Measurements from ENCODE around the gene CAB39. TPM values are rescaled to one million over a fixed set of nuclear protein-coding genes. Genes with fewer than 3 reads are reported as not detected.
A peak's percentile ranks its signal among the peaks of the same experiment; 100 is the strongest.
"Not testable (repeated sequence)": the region's sequence is repeated elsewhere in the genome, so short reads cannot be mapped to it uniquely, and the experiment has no call there.

Gene CAB39
- polyA plus RNA-seq, 6 donors from 2014 or later = 28.6 to 53.0 (median 43.6) TPM

GRCh38 chr2:230706966-230707365 is 5.7 kb upstream of the CAB39 start:
- no peak for ATAC-seq (ENCODE audit: low read depth in 2 of 2)
- H3K4me3 Mint-ChIP-seq = no peak overlapping the region
- no peak for DNase-seq
- H3K27ac Mint-ChIP-seq = peak overlapping the region in 2 of 6 donors; percentile 40 to 54
- peaks cover 10 to 22% (median 13%) of the 10 kb centered on the region in 3 donors for H3K4me1 Mint-ChIP-seq
- no peaks in the 10 kb centered on the region for H3K27me3 Mint-ChIP-seq
- peaks cover 0 to 15% (median 8%) of the 10 kb centered on the region in 7 donors for H3K9me3 Mint-ChIP-seq
- no peaks in the 10 kb centered on the region for H3K36me3 Mint-ChIP-seq

GRCh38 chr2:230708204-230708603 is 4.4 kb upstream of the CAB39 start:
- DNase-seq (no peak), ATAC-seq (ENCODE audit: low read depth in 2 of 2) (no peak)
- H3K4me1 Mint-ChIP-seq = peaks cover 10 to 22% (median 18%) of the 10 kb centered on the region in 3 donors
- peaks cover 0 to 6% (median under 1%) of the 10 kb centered on the region in 7 donors for H3K9me3 Mint-ChIP-seq
- H3K4me3 Mint-ChIP-seq = peak overlapping the region in 1 of 8 donors; percentile 31
- H3K27me3 Mint-ChIP-seq = no peaks in the 10 kb centered on the region
- H3K36me3 Mint-ChIP-seq = no peaks in the 10 kb centered on the region
- peak overlapping the region in 3 of 6 donors; percentile 8 to 58 (median 27) for H3K27ac Mint-ChIP-seq

DNA sequence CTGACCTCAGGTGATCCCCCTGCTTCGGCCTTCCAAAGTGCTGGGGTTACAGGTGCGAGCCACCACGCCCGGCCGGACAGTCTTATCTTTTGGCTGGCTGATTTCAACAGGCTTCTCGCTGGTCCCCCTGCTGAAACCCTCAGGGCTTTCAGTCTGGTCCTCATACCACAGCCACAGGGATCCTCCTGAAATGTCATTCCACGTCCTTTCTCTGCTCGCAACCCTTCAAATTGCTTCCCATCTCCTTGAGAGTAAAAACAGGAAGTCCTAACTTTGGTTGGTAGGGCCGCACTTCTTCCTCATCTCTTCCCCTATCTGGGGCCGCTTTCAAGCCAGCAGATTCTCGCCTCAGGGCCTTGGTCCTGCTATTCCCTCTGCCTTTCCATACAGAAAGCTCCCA is 1.4 kb upstream of the CAB39 start:
- no peaks in the 10 kb centered on the region for H3K36me3 Mint-ChIP-seq
- peak overlapping the region; percentile 26 to 87 (median 60) for H3K27ac Mint-ChIP-seq
- no peaks in the 10 kb centered on the region for H3K27me3 Mint-ChIP-seq
- DNase-seq = peak; percentile 23
- peaks cover 25 to 46% (median 43%) of the 10 kb centered on the region in 3 donors for H3K4me1 Mint-ChIP-seq
- no peak for ATAC-seq (ENCODE audit: low read depth in 2 of 2)
- no peaks in the 10 kb centered on the region for H3K9me3 Mint-ChIP-seq
- peak overlapping the region; percentile 72 to 95 (median 90) for H3K4me3 Mint-ChIP-seq

DNA sequence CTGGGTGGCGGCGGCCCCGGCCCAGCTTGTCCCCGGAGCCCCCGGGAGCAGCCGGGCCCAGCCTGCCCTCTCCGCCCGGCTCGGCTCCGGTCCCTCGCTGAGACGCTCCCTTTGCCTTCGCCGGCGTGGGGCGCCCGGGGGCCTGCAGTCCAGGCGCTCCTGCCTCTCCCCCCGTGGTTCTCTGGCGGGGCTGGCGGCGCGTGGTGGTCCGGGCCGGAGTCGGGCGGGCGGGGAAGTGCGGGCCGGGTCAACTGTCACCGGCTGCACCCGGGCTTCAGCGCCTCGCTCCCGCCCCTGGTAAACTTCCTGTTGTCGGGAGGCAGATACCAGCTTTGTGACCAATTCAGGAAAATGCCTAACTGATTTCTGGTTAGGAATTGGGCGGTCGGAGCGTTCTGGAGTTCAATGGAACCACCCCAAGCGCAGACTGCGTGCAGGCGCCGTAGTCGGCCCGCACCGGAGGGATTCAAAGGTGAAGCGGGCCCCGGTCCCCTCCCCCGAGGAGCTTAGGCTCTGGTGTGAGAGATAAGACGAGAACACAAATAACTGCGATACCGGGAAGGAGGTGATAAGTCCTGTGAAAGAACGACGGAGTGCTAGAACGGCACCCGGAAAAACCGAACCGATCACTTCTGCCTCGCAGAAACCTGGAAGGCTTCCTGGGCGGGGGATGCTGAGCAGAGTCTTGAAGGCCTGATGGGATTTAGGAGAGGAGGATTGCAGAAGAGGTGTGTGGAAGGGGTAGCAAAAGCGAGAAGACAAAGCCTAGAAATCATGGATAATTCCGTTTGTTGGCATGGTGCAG is 891 bp downstream of the CAB39 start:
- DNase-seq (peak; percentile 2), ATAC-seq (ENCODE audit: low read depth in 2 of 2) (peak; percentile 1)
- Mint-ChIP-seq H3K36me3 (no peaks in the 10 kb centered on the region), H3K9me3 (no peaks in the 10 kb centered on the region), H3K27me3 (no peaks in the 10 kb centered on the region), H3K4me1 (peaks cover 40 to 60% (median 52%) of the 10 kb centered on the region in 3 donors), H3K4me3 (peak overlapping the region; percentile 86 to 97 (median 90)), H3K27ac (peak overlapping the region; percentile 18 to 94 (median 89))

- Mint-ChIP-seq H3K4me1 (peaks cover 41 to 64% (median 53%) of the 10 kb centered on the region in 3 donors), H3K4me3 (peak overlapping the region; percentile 86 to 97 (median 90)), H3K36me3 (no peaks in the 10 kb centered on the region), H3K9me3 (no peaks in the 10 kb centered on the region), H3K27ac (peak overlapping the region; percentile 18 to 94 (median 89)), H3K27me3 (no peaks in the 10 kb centered on the region)
- ATAC-seq (ENCODE audit: low read depth in 2 of 2) = no peak
- no peak for DNase-seq
Observed at GRCh38 chr2:230714136-230714480, 1.5 kb downstream of the CAB39 start.

GRCh38 chr2:230715201-230715600 is 2.6 kb downstream of the CAB39 start:
- Mint-ChIP-seq H3K4me3 (peak overlapping the region; percentile 8 to 88 (median 42)), H3K36me3 (no peaks in the 10 kb centered on the region), H3K9me3 (no peaks in the 10 kb centered on the region), H3K27me3 (no peaks in the 10 kb centered on the region), H3K4me1 (peaks cover 48 to 71% (median 58%) of the 10 kb centered on the region in 3 donors), H3K27ac (peak overlapping the region in 3 of 6 donors; percentile 12 to 86 (median 29))
- no peak for DNase-seq
- ATAC-seq (ENCODE audit: low read depth in 2 of 2) = no peak

- H3K4me3 Mint-ChIP-seq = peak overlapping the region in 1 of 8 donors; percentile 53
- no peak for ATAC-seq (ENCODE audit: low read depth in 2 of 2)
- no peak for DNase-seq
- H3K36me3 Mint-ChIP-seq = no peaks in the 10 kb centered on the region
- no peaks in the 10 kb centered on the region for H3K27me3 Mint-ChIP-seq
- H3K4me1 Mint-ChIP-seq = peaks cover 46 to 74% (median 65%) of the 10 kb centered on the region in 3 donors
- H3K9me3 Mint-ChIP-seq = no peaks in the 10 kb centered on the region
- no peak overlapping the region for H3K27ac Mint-ChIP-seq
Observed at GRCh38 chr2:230716588-230716987, 3.9 kb downstream of the CAB39 start.

DNA sequence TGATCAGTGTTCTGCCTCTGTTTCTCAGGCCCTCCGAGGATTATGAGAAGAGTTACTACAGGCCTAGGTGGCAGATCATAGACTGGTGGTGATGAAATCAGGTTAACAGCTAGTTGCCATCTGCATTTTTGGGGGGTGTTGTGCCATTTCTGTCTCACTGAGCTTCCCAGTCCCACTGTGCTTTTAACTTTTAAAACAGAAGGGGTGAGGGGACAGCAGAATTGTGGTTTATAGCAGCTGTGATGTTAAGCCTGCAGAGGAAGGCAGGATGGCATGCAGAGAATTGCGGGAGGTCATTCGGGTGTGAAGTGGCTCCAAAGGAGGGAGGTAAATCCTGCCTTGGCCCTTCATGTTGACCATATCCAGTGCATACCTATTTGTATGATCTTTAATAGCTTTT is 5.0 kb downstream of the CAB39 start:
- Mint-ChIP-seq H3K4me3 (peak overlapping the region in 1 of 8 donors; percentile 51), H3K9me3 (no peaks in the 10 kb centered on the region), H3K4me1 (peaks cover 52 to 69% (median 67%) of the 10 kb centered on the region in 3 donors), H3K27ac (peak overlapping the region in 3 of 6 donors; percentile 12 to 41 (median 19)), H3K27me3 (no peaks in the 10 kb centered on the region), H3K36me3 (no peaks in the 10 kb centered on the region)
- ATAC-seq (ENCODE audit: low read depth in 2 of 2) = no peak
- no peak for DNase-seq

GRCh38 chr2:230719340-230719739 is 6.7 kb downstream of the CAB39 start:
- Mint-ChIP-seq H3K9me3 (no peaks in the 10 kb centered on the region), H3K4me1 (peaks cover 50 to 65% (median 64%) of the 10 kb centered on the region in 3 donors), H3K36me3 (no peaks in the 10 kb centered on the region), H3K4me3 (no peak overlapping the region), H3K27ac (peak overlapping the region in 1 of 6 donors; percentile 69), H3K27me3 (no peaks in the 10 kb centered on the region)
- no peak for ATAC-seq (ENCODE audit: low read depth in 2 of 2)
- DNase-seq = no peak

DNA sequence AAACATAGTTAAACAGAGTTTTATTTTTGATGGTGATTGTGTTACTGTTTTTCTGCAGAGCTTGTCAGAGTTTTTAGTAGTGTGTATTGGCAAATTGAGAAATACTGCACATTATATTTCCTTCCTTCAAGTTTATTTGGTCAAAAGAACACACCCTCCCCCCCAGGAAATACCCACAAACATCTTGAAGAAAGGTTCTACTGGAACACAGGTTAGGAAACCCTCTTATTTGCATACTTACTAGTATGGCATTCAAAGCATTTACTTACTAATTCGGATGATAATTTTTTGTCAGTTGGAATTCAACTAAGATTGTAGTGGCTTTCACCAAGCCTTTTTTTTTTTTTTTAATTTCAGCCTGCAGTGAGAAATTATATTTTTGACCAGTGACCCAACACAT is 9.1 kb downstream of the CAB39 start:
- DNase-seq (no peak), ATAC-seq (ENCODE audit: low read depth in 2 of 2) (peak; percentile 68 to 75)
- Mint-ChIP-seq H3K4me1 (peaks cover 47 to 59% (median 52%) of the 10 kb centered on the region in 3 donors), H3K27ac (peak overlapping the region in 5 of 6 donors; percentile 0 to 71 (median 48)), H3K27me3 (no peaks in the 10 kb centered on the region), H3K36me3 (peaks cover 0 to 6% of the 10 kb centered on the region in 2 donors), H3K9me3 (no peaks in the 10 kb centered on the region), H3K4me3 (peak overlapping the region in 4 of 8 donors; percentile 29 to 55 (median 36))

DNA sequence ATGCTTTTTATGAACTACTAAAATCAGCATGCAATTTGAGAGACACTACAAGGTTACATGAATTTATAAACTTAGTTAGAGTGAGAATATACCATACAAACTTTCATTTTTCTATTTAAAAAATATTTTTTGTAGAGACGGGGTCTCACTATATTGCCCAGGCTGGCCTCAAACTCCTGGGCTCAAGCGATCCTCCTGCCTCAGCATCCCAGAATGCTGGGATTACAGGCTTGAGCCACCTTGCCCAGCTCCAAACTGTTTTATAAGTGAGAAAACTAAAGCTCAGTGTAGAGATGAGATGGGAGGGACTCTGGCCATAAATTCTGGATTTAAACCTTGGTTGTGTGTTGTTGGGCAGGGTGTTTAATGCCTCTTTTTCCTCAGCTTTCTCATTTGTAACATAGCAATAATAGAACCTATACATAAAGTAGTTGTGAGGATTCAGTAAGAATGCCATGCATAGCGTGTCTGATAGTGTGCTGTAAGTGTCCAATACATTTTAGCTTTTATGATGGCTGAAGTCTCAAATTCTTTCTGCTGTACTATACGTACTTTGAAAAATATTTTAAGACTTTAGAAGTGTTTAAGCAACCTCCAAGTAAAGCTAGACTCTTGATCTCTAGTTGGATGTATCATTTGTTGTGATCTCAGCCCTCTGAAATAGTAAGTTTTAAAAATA is 9.7 kb downstream of the CAB39 start:
- peak overlapping the region in 3 of 6 donors; percentile 9 to 53 (median 15) for H3K27ac Mint-ChIP-seq
- peaks cover 46 to 55% (median 49%) of the 10 kb centered on the region in 3 donors for H3K4me1 Mint-ChIP-seq
- no peaks in the 10 kb centered on the region for H3K27me3 Mint-ChIP-seq
- DNase-seq (no peak), ATAC-seq (ENCODE audit: low read depth in 2 of 2) (no peak)
- H3K36me3 Mint-ChIP-seq = peaks cover 0 to 6% of the 10 kb centered on the region in 2 donors
- H3K4me3 Mint-ChIP-seq = peak overlapping the region in 1 of 8 donors; percentile 57
- H3K9me3 Mint-ChIP-seq = no peaks in the 10 kb centered on the region

DNA sequence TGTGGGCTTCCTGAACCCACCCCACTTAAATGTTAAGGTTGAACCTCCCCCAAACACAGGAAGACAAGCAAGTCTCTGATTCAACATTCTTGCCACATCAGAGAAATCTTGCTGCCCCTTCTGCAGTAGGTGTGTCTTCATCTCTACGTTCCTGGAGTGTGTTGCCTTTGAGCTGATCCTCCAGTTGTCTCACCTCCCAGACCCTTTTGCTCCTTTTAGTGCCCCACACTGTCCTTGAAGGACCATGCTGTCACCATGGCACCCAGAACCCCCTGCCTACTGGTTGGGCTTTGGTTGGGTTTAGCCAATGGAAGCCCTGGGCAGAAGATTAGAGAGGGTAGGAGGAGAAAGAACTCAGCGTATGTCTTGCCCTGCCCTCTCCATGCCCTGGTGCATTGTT is 10.7 kb downstream of the CAB39 start:
- Mint-ChIP-seq H3K27me3 (no peaks in the 10 kb centered on the region), H3K4me1 (peaks cover 36 to 45% (median 39%) of the 10 kb centered on the region in 3 donors), H3K9me3 (no peaks in the 10 kb centered on the region), H3K36me3 (peaks cover 0 to 6% of the 10 kb centered on the region in 2 donors), H3K4me3 (peak overlapping the region in 1 of 8 donors; percentile 41), H3K27ac (peak overlapping the region in 2 of 6 donors; percentile 62 to 74)
- DNase-seq (no peak), ATAC-seq (ENCODE audit: low read depth in 2 of 2) (no peak)

DNA sequence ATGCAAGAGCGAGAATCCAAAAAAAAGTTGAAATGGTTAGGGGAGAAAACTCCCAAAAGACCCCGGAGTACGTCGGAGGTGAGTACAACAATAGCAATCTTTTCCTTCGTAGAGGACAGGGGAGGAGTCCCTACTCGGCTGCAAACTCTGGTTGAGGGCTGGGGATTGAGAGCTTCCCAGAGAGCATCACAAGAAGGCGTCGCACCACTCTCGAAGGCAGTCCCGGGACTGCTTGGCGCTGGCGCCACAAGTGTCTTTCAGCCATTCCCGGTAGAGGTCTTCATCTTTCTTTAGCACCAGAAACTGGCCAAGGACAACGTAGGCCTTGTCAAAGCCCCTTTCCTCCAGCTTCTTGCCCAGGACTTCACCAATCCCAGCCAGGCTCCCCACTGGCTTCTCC is 12.3 kb downstream of the CAB39 start:
- Mint-ChIP-seq H3K4me1 (peaks cover 28 to 44% (median 32%) of the 10 kb centered on the region in 3 donors), H3K27ac (peak overlapping the region in 2 of 6 donors; percentile 70 to 81)
- not testable (repeated sequence) for H3K27me3 Mint-ChIP-seq; H3K36me3 Mint-ChIP-seq; DNase-seq; ATAC-seq (ENCODE audit: low read depth in 2 of 2); H3K4me3 Mint-ChIP-seq; H3K9me3 Mint-ChIP-seq

Data from naive B cell (primary cell).